Activated T-helper 1 cell treated with anti-CD3 and anti-CD28 coated beads, Interleukin-2, amount 50 U/mL, for 16 hours (primary cell): ENCODE measurements around the gene GRID1.
"Not testable (repeated sequence)": the region's sequence is repeated elsewhere in the genome, so short reads cannot be mapped to it uniquely, and the experiment has no call there.

ENCODE experiments used
- DNase-seq, 2 donors: peaks; one replicate each; pipeline ENCODE4 v3.0.0-alpha.2; 2020; ENCODE audit warnings: low read depth in 1 of 2, low spot score in 1 of 2

GRID1 gene

GRCh38 chr10:85786401-85786899 lies 580.1 kb downstream of the GRID1 start:
- DNase-seq: no peak

GRCh38 chr10:85784792-85785191 lies 581.8 kb downstream of the GRID1 start:
- DNase-seq: no peak

GRCh38 chr10:85781404-85781803 lies 585.2 kb downstream of the GRID1 start:
- no peak for DNase-seq

- DNase-seq: no peak
These were observed 588.5 kb downstream of the GRID1 start for GRCh38 chr10:85778074-85778473.

- no peak for DNase-seq
These were observed 598.7 kb downstream of the GRID1 start for GRCh38 chr10:85767891-85768290.

- DNase-seq: no peak
These were observed 602.5 kb downstream of the GRID1 start for GRCh38 chr10:85764108-85764507.

GRCh38 chr10:85761906-85762445 lies 604.6 kb downstream of the GRID1 start:
- DNase-seq: no peak

- DNase-seq: no peak
These were observed 624.8 kb downstream of the GRID1 start for GRCh38 chr10:85741626-85742300.

- no peak for DNase-seq
These were observed 630.6 kb downstream of the GRID1 start for GRCh38 chr10:85735997-85736396.

GRCh38 chr10:85734791-85735190 lies 631.8 kb downstream of the GRID1 start:
- no peak for DNase-seq

GRCh38 chr10:85724215-85724614 lies 642.4 kb downstream of the GRID1 start:
- no peak for DNase-seq

- no peak for DNase-seq
These were observed 645.5 kb downstream of the GRID1 start for GRCh38 chr10:85720931-85721590.

- DNase-seq: no peak
These were observed 647.2 kb downstream of the GRID1 start for GRCh38 chr10:85719408-85719807.

GRCh38 chr10:85713885-85714284 lies 652.7 kb downstream of the GRID1 start:
- no peak for DNase-seq

- DNase-seq: no peak
These were observed 663.8 kb downstream of the GRID1 start for GRCh38 chr10:85702768-85703167.

GRCh38 chr10:85699066-85699465 lies 667.5 kb downstream of the GRID1 start:
- not testable (repeated sequence) for DNase-seq

GRCh38 chr10:85696893-85697292 lies 669.7 kb downstream of the GRID1 start:
- no peak for DNase-seq

GRCh38 chr10:85682621-85683020 lies 684.0 kb downstream of the GRID1 start:
- no peak for DNase-seq

GRCh38 chr10:85679710-85680109 lies 686.9 kb downstream of the GRID1 start:
- no peak for DNase-seq

- no peak for DNase-seq
These were observed 687.5 kb downstream of the GRID1 start for GRCh38 chr10:85679061-85679460.

- DNase-seq: no peak
These were observed 691.7 kb downstream of the GRID1 start for GRCh38 chr10:85674851-85675250.

GRCh38 chr10:85673270-85673669 lies 693.3 kb downstream of the GRID1 start:
- DNase-seq: no peak
